Activated CD4-positive, alpha-beta T cell treated with anti-CD3 and anti-CD28 coated beads, Interleukin-2, amount 50 U/mL, for 48 hours (primary cell): ENCODE results near the gene ZBTB16.
"Not testable (repeated sequence)": the region's sequence is repeated elsewhere in the genome, so short reads cannot be mapped to it uniquely, and the experiment has no call there.

Experiments used
- DNase-seq, 2 experiments: peaks; one replicate each; pipeline ENCODE4 v3.0.0-alpha.2; 2020

The ZBTB16 gene

DNA sequence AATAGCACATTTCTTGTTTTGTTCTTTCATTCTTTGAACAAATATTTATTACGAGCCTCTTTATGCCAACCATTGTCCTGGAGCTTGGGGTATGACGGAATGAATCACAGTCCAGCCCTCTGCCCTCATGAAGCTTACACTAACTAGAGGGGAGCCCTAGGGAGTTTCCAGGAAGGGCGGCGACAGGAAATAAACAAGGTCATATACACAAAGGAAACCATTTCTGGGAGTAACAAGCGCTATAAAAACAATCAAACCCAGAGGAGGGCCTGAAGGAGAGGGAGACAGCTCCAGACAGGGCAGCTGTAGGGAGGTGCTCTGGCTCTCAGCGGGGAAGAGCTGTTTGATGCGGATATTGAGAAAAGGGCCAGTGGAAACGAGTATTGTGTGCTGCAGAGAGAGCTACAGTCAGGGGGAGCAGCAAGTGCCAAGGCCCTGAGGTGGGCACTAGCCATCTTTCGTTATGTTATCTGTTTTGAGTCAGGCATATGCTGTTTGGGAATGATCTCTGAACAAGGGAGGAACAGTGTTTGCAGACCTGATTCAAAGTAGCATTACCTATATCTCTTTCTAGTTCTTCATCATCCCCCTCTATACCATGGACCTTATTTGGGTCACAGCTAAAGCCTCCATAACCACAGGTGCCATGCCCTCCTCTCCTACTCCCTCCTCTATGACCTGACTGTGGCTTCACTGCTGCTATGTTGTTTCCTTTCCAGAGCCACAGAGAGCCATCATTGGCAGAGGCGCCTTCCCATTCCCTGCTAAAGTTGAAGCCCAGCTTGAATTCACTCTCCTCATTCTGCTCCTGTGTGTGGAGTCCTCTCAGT, 15.3 kb upstream of the ZBTB16 start:
- no peak for DNase-seq

DNA sequence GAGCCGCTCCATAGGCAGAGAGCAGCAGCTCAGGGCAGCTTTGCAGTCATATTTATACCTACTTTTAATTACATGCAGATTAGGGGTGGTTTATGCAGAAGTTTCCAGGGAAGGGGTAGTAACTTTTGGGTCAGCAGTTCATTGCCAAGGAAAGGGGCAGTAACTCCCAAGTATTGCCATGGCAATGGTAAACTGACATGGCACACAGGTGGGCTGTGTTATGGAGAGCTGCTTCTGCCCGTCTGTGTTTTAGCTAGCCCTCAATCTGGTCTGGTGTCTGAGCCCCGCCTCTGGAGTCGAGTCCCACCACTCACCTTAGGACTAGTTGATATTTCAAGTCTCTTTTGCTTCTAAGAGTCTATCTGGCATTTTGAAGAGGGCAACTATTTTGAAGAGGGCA, 12.2 kb upstream of the ZBTB16 start:
- DNase-seq: no peak

DNA sequence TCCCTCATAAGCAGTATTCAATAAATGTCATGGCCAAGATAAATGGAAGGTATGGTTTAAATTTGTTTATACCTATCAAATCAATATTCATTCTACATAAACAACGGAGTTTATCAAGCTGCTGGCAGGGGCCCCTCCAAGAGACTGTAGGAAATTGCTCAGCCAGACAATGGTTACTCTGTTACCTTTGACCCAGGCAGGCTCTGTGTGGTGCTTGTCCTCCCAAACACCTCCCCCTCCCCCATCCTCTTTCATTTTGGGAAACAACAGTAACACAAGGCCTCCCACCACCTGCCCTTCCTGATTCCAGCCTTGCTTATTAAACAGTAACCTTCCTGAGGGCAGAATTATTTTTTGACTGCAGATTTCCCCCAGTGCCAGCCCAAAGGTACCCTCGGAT, 10.5 kb upstream of the ZBTB16 start:
- no peak for DNase-seq

DNA sequence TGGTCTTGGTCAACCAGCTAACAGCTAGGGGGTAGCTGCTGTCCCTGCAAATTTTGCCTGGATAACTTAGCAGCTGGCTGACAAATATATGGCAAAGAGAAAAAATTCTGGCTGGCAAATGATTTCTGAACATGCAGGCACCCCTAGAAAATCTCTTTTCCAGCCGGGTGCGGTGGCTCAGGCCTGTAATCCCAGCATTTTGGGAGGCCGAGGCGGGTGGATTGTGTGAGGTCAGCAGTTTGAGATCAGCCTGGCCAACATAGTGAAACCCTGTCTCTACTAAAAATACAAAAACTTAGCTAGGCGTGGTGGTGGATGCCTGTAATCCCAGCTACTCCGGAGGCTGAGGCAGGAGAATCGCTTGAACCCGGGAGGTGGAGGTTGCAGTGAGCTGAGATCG, 9.7 kb upstream of the ZBTB16 start:
- DNase-seq: not testable (repeated sequence)

DNA sequence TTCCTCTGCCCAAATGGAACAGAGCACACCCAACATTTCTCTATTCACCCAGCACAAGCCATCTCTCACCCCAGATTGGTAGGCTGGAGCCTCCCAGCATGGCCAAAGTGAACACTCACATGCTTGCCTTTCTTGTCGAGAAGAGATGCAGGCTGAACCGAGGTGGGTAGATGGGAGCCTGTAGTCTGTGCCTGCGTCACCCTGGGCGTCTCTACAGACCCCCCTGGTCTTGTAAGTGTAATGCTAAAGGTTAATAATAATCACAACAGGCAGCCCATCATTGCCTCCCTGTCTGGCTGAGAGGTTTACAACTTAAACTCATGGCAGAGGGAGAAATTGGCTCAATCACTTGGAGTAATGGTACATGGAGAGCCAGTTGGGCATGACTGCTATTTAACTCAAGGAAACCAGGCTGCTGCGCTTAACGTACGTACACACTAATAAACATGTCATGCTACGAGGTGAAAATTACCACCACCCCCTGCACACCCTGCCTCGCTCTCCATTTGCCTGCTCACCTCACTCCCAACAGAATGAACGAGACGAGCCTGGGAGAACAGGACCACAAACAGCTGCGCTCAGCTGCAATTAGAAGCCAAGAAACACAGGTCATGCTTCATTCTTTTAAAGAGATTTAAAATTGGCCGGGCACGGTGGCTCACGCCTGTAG, 9.1 kb upstream of the ZBTB16 start:
- DNase-seq: no peak

DNA sequence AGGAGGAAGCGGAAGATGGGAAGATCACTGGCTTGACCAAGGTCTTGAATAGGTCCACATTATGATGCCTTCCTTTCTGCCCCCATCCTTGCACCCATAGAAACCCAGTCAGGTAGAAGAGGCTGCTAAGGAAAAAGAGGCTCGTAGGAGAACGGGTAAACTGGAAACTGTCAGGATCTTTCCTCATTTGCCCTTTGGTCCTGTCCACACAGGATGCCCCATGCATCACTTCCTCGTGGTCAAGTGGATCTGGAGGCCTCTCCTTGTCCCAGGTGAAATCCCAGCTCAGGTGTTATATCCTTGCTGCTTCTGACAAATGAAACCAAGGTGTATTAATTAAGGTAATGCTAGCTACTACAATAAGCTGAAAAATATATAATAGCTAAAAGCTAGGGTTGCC, 8.0 kb upstream of the ZBTB16 start:
- no peak for DNase-seq

DNA sequence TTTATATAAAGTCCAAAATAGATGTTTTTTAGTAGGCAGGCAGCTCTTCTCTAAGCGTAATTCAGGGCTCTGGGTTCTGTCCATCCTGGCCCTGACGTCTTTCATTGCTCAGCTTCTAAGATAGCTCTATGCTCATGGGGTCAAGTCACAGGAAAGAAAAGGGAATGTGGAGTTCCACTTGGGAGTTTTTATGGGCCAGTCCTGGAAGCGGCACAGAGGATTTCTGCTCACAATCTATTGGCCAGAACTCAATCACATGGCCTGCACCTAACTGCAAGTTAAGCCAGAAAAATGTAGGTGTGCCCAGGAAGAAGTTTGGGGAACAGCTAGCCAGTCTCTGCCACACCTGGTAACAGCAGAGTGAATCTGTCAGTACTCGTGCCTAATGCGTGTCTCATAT, 7.4 kb upstream of the ZBTB16 start:
- DNase-seq: no peak

DNA sequence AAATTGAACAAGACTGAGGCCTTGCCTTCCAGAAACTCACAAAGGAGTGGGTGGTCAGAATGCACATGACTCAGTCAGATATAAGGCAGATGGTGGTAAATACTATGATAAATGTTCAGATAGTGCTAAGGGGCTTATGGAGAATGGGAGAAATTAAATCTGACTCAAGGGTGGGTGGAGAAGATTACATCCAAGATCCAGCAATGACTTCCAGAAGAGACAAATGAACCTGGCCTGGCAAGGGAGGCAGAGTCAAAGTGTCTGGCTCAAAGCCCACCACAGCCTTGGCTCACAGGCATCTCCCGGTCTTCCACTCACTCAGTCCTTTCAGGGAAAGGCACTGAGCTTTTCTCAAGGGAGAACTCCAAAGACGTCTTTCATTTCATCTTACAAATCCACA, 6.1 kb upstream of the ZBTB16 start:
- no peak for DNase-seq

DNA sequence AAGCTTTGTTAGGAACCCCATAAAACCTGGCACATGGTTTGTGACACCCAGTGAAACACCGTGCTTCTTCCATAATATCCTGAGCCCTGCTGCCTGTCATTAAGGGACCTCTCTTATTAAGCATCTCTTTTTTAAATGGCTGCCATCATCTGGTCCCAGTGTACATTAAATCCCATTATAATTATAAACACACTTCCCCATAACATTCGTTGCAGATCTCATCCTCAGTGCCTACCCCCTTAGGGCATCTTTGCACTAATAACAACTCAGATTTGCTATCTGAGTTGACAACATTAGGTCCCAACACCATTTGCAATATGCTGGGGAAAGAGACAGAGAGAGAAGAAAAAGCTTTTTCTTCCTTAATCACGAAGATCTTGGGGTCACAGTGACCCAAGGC, 4.7 kb upstream of the ZBTB16 start:
- no peak for DNase-seq

DNA sequence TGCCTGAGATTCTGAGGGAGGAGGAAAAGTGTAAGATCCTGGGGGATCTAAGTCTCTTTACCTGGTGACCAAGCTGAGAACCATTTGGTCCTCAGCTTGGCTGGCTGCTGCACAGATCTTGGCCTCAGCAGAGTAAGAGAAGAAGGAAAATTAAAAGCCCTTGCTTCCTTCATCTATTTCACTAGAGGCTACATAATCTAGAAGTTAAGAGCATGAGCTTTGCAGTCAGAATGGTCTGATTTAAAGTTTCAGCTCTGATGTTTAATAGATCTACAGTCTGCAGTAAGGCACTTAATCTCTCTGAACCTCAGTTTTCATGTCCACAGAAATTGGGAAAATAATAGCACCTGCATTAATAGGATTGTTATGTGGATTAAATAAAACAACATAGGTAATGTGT, 3.1 kb upstream of the ZBTB16 start:
- no peak for DNase-seq

DNA sequence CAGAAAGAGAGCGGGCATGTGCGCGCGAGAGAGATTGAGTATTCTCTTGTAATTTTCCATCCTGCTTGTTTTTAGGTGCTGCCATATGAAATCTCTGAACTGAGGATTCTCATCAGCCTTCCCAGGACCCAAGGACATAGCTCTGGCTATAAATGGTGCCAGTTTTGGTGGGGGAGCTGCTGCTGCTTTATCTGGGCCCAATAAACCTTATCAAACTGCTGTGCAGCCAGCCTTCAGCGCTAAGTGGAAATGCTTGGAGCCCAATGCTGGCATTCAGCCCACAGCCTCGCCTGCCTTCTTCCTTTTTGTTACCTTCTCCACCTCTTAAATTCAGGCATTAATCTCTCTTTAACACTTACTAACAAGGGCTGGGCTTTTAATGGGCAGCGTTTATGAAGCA, 2.4 kb upstream of the ZBTB16 start:
- DNase-seq: no peak

DNA sequence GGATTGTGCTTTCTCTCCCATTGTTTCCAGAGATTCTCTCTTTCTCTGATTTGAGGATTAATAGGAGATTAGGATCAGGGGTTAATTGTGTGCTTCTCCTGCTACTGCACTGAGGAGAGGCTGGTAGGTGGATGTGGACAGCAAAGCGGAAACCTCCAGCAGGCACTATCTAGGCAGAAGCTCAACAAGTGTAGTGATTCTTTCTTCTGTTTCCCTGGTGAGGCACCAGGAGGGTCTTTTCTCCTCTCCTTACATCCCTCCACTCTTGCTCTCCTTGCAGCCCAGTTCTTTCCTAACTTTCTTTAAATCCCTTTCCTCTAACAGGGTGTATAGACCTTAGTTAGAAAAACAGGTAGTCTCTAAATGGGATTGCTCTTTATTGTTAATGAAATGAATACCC, 1.9 kb upstream of the ZBTB16 start:
- DNase-seq: no peak

DNA sequence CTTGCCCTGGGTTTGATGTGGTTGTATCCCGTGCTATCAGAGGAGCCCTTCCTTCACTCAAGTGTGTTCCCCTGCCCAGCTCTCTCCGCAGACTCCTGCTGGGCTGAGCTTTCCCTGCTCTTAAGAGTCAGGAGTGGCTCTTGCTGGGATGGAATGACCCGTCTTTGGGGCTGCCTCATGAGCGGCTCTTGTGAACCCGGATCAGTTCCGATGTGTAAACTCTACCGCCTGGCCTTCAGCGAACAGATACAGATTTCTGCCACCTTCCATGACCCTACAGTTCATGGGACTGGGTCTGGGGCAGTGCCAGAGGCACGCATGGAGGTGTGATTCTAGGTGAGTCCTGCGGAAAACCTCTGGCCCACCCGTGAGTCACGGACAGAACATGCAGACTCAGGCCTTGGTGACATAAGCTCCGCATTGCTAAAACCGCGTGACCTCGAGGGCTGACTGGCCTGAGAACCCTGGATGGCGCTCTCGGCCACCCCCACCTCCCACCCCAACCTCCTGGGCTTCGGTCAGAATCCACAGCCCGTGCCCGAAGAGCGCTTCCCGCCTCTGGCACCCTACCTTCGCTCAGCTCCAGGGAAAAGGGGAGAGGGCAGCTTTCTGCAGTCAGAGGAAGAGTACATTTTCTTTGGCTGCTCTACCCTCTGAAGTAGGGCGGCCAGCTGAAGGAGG, 1.3 kb upstream of the ZBTB16 start:
- no peak for DNase-seq

DNA sequence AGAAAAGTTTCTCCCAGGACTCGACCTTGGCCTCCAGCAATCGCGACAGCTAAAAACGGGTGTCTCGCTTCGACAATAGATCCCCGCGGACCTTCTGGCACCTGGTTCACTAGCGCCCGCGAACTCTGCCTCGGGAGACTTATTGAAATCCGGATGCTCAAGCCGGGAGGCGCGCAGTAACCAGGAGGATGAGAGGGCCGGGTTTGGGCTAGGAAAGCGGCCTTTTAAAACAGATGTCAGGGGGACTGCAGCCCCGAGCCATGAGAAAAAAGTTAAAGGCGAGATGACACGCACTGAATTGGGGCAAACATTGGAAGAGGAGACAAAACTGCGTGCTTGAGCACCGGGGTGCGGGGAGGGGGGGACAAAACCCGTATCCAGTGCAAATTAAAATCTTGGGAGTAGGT, 637 bp upstream of the ZBTB16 start:
- DNase-seq: peak in 1 of 2 experiments; percentile 17

DNA sequence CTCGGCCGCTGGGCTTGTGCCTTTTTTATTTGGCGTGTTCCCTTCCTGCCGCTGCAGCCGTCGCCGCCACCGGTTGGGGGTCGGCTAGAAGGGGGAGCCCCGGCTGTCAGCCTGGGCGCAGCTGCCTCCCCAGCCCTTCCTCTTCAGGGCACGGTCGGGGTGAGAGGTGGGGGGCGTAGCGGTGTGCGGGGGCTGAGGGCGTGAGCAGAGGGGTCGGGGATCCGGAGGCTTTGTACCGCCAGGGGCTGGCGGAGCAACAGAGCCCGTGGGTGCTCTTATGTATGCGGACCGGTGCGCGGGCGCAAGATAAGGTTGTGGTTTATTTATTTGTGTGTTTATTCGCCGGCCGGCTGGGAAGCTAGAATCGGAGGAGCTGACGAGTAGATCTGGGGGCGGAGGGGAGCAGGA, 477 bp downstream of the ZBTB16 start:
- DNase-seq: peak; percentile 21 to 36

DNA sequence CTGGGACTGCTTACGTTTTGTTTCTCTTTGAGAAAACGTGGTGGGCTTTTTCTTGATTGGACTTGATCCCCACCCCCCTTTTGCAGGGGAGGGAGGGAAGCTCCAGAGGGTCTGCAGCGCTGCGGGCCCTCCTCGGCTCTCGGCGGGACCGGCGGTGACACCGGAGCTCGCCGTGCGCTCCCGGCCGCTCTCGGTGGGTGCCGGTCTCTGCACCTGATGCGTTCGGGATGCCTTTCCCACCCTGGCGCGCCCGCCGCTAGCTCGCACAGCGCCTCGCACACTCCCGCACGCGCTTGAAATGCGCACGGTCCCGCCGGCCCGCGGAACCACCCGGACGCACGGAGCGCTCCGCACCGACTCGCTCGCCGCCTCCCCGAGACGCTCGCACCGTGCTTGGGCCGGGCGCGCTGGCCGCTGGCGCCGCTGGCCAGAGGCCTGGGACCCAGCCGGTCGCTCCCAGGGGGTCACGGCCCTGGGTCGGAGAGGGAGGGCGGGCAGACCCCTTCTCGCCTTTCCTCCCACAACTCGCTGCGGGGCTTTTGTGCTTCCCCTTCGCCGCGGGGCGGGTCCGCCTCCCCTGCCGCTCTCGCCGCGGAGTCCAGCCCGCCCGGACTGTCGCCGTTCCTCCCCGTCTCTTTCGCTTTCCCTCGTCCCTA, 1.0 kb downstream of the ZBTB16 start:
- peak; percentile 26 to 32 for DNase-seq

DNA sequence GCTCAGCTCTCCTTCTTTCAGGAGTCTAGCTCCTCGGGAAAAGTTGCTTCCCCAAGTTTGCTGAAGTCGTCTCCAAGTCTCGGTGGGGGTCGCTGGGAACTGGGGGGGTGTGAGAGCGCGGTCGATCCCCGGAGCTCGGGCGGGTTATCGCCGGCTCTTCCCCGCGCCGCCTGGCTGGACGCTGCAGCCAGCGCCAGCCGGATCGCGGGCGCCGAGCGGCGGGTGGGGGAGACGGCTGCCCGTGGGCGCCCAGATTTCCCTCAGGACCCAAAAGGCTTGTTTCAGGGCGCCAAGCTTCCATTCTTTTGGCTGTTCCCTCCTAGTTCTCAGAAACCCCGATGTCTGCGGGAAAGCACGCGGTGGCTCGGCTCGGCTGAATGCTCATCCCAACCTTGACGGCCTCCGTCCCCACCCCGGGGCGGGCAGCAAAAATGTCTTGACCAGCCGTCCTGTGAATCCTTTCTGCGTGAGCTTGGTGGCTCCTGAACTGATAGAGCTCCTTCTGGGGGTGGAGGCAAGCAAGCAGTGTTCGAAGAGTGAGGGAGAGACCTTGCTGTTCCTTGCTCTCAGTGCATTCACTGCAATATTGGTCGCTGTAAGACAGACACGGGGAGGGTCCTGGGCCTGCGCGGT, 1.7 kb downstream of the ZBTB16 start:
- DNase-seq: peak in 1 of 2 experiments; percentile 34

DNA sequence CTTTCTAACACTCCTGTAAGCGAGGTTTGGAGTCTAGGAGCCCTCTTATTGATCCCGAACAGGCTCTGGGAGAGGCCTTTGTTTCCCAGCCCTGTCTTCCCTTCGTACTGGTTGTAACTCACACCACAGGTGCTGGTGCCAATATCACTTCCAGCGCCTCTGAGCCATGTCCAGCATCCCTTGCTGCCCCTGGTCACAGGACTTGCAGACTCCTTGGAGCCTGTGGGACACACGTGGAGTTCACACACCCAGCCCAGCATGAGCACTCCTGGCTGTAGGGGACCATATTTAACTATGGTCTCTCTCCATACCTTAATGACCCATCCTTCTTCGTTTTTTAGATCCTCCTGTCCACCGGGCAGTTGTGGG, 2.2 kb downstream of the ZBTB16 start:
- no peak for DNase-seq

DNA sequence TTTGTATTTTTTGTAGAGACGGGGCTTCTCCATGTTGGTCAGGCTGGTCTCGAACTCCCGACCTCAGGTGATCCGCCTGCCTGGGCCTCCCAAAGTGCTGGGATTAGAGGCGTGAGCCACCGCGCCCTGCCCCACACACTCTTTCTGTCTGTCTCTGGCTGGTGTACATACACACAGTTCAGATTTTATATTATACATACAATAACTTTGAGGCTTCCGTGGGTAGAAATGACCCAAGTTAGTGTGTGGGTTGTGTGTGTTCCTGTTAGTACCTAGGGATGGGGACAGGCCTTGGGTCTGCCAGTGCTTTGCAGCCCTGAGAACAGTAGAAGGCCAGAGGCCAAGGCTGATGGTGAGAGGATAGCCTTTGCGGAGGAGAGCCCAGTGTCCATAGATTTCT, 2.8 kb downstream of the ZBTB16 start:
- no peak for DNase-seq

DNA sequence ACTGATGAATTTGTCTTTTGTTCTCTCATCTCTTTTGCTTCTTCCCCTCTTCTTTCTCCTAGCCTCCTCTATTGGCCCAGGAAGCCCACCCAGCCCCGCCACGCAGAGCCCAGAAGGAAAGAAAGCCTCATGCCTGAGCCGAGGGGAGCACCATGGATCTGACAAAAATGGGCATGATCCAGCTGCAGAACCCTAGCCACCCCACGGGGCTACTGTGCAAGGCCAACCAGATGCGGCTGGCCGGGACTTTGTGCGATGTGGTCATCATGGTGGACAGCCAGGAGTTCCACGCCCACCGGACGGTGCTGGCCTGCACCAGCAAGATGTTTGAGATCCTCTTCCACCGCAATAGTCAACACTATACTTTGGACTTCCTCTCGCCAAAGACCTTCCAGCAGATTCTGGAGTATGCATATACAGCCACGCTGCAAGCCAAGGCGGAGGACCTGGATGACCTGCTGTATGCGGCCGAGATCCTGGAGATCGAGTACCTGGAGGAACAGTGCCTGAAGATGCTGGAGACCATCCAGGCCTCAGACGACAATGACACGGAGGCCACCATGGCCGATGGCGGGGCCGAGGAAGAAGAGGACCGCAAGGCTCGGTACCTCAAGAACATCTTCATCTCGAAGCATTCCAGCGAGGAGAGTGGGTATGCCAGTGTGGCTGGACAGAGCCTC, 3.8 kb downstream of the ZBTB16 start:
- no peak for DNase-seq

DNA sequence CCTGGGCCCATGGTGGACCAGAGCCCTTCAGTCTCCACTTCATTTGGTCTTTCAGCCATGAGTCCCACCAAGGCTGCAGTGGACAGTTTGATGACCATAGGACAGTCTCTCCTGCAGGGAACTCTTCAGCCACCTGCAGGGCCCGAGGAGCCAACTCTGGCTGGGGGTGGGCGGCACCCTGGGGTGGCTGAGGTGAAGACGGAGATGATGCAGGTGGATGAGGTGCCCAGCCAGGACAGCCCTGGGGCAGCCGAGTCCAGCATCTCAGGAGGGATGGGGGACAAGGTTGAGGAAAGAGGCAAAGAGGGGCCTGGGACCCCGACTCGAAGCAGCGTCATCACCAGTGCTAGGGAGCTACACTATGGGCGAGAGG, 4.3 kb downstream of the ZBTB16 start:
- no peak for DNase-seq

DNA sequence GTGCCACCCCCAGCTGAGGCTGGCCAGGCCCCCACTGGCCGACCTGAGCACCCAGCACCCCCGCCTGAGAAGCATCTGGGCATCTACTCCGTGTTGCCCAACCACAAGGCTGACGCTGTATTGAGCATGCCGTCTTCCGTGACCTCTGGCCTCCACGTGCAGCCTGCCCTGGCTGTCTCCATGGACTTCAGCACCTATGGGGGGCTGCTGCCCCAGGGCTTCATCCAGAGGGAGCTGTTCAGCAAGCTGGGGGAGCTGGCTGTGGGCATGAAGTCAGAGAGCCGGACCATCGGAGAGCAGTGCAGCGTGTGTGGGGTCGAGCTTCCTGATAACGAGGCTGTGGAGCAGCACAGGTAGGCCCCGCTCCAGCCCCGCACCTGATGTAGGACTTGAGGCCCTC, 4.7 kb downstream of the ZBTB16 start:
- no peak for DNase-seq

DNA sequence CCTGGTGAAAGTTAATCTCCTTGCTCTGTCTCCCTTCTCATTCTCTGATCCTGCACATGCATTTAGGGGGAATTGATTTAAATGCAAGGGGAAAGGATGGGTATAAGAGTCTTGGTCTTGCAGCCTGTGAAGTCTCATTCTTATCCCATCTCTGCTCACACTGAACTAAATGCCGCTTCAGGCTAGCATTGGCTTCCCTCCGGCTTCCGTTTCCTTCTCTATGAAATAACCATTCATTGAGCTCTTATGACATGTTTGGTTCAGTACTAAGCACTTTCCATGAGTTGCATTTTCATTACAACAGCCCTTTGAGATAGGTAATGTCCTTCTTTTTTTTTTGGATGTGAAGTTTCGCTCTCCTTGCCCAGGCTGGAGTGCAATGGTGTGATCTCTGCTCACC, 5.6 kb downstream of the ZBTB16 start:
- no peak for DNase-seq
